Measurements from ENCODE around the gene DNASE1L1.

DNA sequence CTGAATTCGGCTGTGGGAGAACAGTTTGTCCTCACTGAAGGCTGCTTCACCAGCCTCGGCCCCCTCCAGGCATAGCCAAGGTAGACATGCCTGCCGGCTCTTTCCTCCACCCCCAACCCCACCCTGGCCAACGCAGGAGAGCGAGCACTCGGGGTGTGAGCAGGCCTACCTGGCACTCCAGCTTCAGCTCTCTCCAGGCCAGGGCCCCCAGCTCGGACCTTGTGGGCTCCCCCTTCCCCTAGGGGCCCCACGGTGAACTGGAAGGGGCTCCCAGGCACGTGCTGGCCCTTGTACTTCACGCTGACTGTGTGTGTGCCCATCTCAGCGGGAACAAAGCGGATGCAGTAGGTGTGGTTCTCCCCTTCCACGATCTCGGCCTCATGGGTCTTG lies 57.0 kb downstream of the DNASE1L1 start:
- TF ChIP-seq, protein P1, sequence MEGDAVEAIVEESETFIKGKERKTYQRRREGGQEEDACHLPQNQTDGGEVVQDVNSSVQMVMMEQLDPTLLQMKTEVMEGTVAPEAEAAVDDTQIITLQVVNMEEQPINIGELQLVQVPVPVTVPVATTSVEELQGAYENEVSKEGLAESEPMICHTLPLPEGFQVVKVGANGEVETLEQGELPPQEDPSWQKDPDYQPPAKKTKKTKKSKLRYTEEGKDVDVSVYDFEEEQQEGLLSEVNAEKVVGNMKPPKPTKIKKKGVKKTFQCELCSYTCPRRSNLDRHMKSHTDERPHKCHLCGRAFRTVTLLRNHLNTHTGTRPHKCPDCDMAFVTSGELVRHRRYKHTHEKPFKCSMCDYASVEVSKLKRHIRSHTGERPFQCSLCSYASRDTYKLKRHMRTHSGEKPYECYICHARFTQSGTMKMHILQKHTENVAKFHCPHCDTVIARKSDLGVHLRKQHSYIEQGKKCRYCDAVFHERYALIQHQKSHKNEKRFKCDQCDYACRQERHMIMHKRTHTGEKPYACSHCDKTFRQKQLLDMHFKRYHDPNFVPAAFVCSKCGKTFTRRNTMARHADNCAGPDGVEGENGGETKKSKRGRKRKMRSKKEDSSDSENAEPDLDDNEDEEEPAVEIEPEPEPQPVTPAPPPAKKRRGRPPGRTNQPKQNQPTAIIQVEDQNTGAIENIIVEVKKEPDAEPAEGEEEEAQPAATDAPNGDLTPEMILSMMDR (IDR thresholded peaks at IDR 0.05) = no peak
- TF ChIP-seq POLR2A (IDR thresholded peaks at IDR 0.05) = no peak

Data from esophagus squamous epithelium (tissue), 4 donors.